Sigmoid colon (tissue), 7 donors: ENCODE measurements around the gene RBM42. TPM values are rescaled to one million over a fixed set of nuclear protein-coding genes. Genes with fewer than 3 reads are reported as not detected.
"Not testable (repeated sequence)": the region's sequence is repeated elsewhere in the genome, so short reads cannot be mapped to it uniquely, and the experiment has no call there.

ENCODE experiments used
- DNase-seq: peaks from one replicate; pipeline ENCODE4 v3.0.0-alpha.2; 2019
- H3K27ac ChIP-seq, 4 donors: fragments of 200-600 bp; sonication (generic); one replicate each; pipeline ENCODE4 v1.5.1; 2016 to 2019; ENCODE audit warnings: mild to moderate bottlenecking in 1 of 4
- H3K27me3 ChIP-seq, 3 donors: fragments of 200-600 bp; sonication (generic); one replicate each; pipeline ENCODE4 v1.5.1; 2019; ENCODE audit warnings: mild to moderate bottlenecking in 1 of 3
- H3K36me3 ChIP-seq, 4 donors: fragments of 200-600 bp; sonication (generic); one replicate each; pipeline ENCODE4 v1.5.1; 2016 to 2019
- H3K4me1 ChIP-seq, 4 donors: fragments of 200-600 bp; sonication (generic); one replicate each; pipeline ENCODE4 v1.5.1; 2017 to 2019
- H3K4me3 ChIP-seq, 4 donors: fragments of 200-600 bp; sonication (generic); one replicate each; pipeline ENCODE4 v1.5.1; 2017 to 2019; ENCODE audit warnings: mild to moderate bottlenecking in 2 of 4, moderate library complexity in 1 of 4
- H3K9me3 ChIP-seq, 4 donors: fragments of 200-600 bp in 3 of 4; sonication (generic) in 3 of 4; one replicate each; pipeline versions ENCODE4 v1.5.1 to v1.6.1; 2013 to 2019
- EP300 ChIP-seq, 4 donors: sonication (generic); formaldehyde crosslinking; IDR thresholded peaks; one replicate each; pipeline ENCODE4 v1.6.1; 2017; ENCODE audit warnings: antibody characterized with exemption in 4 of 4
- POLR2A ChIP-seq, 2 donors: fragments of 450-650 bp; IDR thresholded peaks; one replicate each; pipeline ENCODE4 v1.6.1; 2016; ENCODE audit warnings: antibody characterized with exemption in 2 of 2, mild to moderate bottlenecking in 2 of 2, moderate library complexity in 2 of 2
- POLR2AphosphoS5 ChIP-seq, 4 donors: sonication (generic); formaldehyde crosslinking; IDR thresholded peaks; one replicate each; pipeline ENCODE4 v1.6.1; 2017; ENCODE audit warnings: antibody characterized with exemption in 4 of 4
- WGBS, 2 donors: extraction: QIAGEN DNeasy Blood & Tissue Kit; methylation state at CpG; one replicate each; pipeline ENCODE4 v1.1.7; 2013; 5-methylcytosine and 5-hydroxymethylcytosine counted together
- intact Hi-C: fragments of 100-400 bp; cut with DNase I; formaldehyde crosslinking; loops from one replicate; pipeline ENCODE4 v1.15.1; 2023
- polyA plus RNA-seq, 3 donors: library from polyadenylated mRNA; stranded (reverse); fragments of 200-250 nt; gene quantifications; one replicate each; pipeline ENCODE4 v1.2.3, GENCODE V29; 2013
- total RNA-seq, 4 donors: library from RNA; depleted of rRNA; stranded (reverse); fragments of >200 nt; gene quantifications; one replicate each; pipeline ENCODE4 v1.1.0, GENCODE V29; 2016
- TF ChIP-seq, protein P1 (sequence below), 4 experiments: fragments of 450-650 bp in 3 of 4; fragments of 200-600 bp in 1 of 4; IDR thresholded peaks; one replicate each; pipeline ENCODE4 v1.5.1; 2016 to 2019; ENCODE audit warnings: antibody characterized with exemption in 4 of 4, mild to moderate bottlenecking in 3 of 4, moderate library complexity in 2 of 4
- donor health status: healthy with polysubstance abuse.
- donor health status: Bipolar disorder and iron deficiency.
- donor health status: healthy.

The RBM42 gene
- total and polyA plus RNA-seq, 7 donors, result 43.5 to 78.3 (median 55.1) TPM

DNA sequence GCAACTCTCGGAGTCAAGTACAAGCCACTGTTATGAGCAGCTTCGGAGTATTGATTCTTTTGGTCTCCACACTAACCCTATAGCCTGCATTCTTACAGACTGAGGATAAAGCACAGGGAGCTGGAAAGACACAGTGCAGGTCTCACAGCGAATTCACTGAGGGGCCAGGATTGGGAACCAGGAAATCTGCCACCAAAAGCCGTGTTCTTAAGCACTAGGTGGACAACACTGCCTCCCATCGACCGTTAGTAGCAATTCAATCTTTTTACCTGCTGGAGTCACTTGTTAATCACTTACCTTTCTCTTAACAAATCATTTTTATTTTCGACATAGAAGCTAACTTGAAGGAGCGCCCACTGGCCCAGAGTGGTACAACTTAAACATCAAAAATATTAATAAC, 36.6 kb upstream of the RBM42 start:
- no peak for DNase-seq
- H3K4me3 ChIP-seq, result no peak overlapping the region
- intact Hi-C loops, result no loop called here
- TF ChIP-seq, protein P1, sequence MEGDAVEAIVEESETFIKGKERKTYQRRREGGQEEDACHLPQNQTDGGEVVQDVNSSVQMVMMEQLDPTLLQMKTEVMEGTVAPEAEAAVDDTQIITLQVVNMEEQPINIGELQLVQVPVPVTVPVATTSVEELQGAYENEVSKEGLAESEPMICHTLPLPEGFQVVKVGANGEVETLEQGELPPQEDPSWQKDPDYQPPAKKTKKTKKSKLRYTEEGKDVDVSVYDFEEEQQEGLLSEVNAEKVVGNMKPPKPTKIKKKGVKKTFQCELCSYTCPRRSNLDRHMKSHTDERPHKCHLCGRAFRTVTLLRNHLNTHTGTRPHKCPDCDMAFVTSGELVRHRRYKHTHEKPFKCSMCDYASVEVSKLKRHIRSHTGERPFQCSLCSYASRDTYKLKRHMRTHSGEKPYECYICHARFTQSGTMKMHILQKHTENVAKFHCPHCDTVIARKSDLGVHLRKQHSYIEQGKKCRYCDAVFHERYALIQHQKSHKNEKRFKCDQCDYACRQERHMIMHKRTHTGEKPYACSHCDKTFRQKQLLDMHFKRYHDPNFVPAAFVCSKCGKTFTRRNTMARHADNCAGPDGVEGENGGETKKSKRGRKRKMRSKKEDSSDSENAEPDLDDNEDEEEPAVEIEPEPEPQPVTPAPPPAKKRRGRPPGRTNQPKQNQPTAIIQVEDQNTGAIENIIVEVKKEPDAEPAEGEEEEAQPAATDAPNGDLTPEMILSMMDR (IDR thresholded peaks at IDR 0.05), result peak in 2 of 4 experiments; percentile 7 to 12
- no peak for TF ChIP-seq POLR2A (IDR thresholded peaks at IDR 0.05)
- no peaks in the 10 kb centered on the region for H3K9me3 ChIP-seq
- 23 to 28% methylated on average over 8 of the region's 8 CpGs for WGBS, 2 donors
- H3K4me1 ChIP-seq, result no peaks in the 10 kb centered on the region
- no peak overlapping the region for H3K27ac ChIP-seq
- peaks cover 0 to 19% (median 0%) of the 10 kb centered on the region in 3 donors for H3K27me3 ChIP-seq
- H3K36me3 ChIP-seq, result no peaks in the 10 kb centered on the region

DNA sequence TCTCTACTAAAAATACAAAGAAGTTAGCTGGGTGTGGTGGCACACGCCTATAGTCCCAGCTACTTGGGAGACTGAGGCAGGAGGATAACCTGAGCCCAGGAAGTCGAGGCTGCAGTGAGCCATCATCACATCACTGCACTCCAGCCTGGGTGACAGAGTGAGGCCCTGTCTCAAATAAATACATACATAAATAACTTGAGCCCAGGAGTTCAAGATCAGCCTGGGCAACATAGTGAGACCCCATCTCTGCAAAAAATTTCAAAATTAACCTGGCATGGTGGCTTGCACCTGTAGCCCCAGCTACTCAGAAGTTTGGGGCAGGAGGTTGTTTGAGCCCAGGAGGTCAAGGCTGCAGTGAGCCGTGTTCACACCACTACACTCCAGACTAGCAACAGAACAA, 33.8 kb upstream of the RBM42 start:
- H3K27me3 ChIP-seq, result peaks cover 0 to 19% (median 0%) of the 10 kb centered on the region in 3 donors
- DNase-seq, H3K36me3 ChIP-seq, H3K4me3 ChIP-seq, H3K4me1 ChIP-seq, H3K9me3 ChIP-seq, intact Hi-C loops, H3K27ac ChIP-seq: not testable (repeated sequence)
- 77 to 88% methylated on average over 3 of the region's 3 CpGs for WGBS, 2 donors

DNA sequence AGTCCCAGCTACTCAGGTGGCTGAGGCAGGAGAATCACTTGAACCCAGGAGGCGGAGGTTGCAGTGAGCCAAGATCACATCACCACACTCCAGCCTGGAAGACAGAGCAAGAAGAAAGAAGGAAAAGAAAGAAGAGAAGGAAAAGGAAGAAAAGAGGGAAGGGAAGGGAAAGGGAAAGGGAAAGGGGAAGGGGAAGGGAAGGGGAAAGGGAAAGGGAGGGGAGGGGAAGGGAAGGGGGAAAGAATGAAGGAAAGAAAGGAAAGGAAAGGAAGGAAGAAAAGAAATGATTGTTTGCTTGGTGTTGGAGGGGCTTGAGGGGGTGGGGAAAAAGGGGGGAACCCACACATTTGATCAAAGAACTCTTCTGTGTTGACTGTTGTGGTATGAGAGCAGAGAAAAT, 32.9 kb upstream of the RBM42 start:
- Histone ChIP-seq H3K27ac (no peak overlapping the region), H3K4me1 (no peaks in the 10 kb centered on the region), H3K4me3 (no peak overlapping the region), H3K36me3 (no peaks in the 10 kb centered on the region), H3K9me3 (no peaks in the 10 kb centered on the region), H3K27me3 (peaks cover 0 to 19% (median 0%) of the 10 kb centered on the region in 3 donors)
- TF ChIP-seq, protein P1 (IDR thresholded peaks at IDR 0.05), result no peak
- TF ChIP-seq EP300 (IDR thresholded peaks at IDR 0.05), result no peak
- TF ChIP-seq POLR2AphosphoS5 (IDR thresholded peaks at IDR 0.05), result no peak
- no peak for TF ChIP-seq POLR2A (IDR thresholded peaks at IDR 0.05)
- DNase-seq, result no peak
- 92 to 97% methylated on average over 1 of the region's 1 CpG for WGBS, 2 donors
- intact Hi-C loops, result no loop called here

DNA sequence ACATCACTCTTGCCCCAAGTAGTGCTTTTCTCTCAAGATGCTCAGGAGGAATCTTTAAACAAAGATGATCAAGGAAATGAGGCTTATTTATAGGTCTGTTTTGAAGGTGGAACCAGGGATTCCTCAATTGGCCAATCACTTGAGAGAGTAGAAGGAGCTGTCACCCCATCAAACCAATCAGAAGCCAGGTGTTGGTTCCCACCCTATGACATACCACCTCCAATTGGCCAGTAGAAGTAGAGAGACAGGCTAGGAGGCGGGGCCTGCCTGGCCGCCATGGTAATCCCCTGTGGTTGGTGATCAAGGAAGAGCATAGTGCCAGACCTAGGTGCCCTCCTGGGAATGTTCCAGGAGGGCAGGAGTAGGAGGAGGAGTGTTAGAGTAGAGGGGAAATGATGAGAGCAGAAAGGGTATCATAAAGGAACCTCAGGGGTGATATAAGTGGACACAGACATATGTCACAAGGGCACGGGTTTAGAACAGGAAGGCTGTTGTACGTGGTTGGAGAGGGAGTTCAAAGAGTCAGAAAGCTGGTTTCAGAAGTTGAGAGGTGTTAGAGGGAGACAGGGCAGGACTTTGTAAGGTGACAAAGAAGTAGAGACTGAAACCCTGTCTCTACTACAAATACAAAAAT, 32.4 kb upstream of the RBM42 start:
- no peak overlapping the region for H3K4me3 ChIP-seq
- H3K9me3 ChIP-seq, result no peaks in the 10 kb centered on the region
- H3K36me3 ChIP-seq, result no peaks in the 10 kb centered on the region
- no peak for DNase-seq
- intact Hi-C loops, result no loop called here
- peaks cover 0 to 19% (median 0%) of the 10 kb centered on the region in 3 donors for H3K27me3 ChIP-seq
- no peaks in the 10 kb centered on the region for H3K4me1 ChIP-seq
- WGBS, 2 donors, result 65 to 73% methylated on average over 4 of the region's 4 CpGs
- no peak overlapping the region for H3K27ac ChIP-seq
- no peak for TF ChIP-seq POLR2A (IDR thresholded peaks at IDR 0.05)
- TF ChIP-seq EP300 (IDR thresholded peaks at IDR 0.05), result no peak
- TF ChIP-seq POLR2AphosphoS5 (IDR thresholded peaks at IDR 0.05), result no peak
- TF ChIP-seq, protein P1 (IDR thresholded peaks at IDR 0.05), result no peak

DNA sequence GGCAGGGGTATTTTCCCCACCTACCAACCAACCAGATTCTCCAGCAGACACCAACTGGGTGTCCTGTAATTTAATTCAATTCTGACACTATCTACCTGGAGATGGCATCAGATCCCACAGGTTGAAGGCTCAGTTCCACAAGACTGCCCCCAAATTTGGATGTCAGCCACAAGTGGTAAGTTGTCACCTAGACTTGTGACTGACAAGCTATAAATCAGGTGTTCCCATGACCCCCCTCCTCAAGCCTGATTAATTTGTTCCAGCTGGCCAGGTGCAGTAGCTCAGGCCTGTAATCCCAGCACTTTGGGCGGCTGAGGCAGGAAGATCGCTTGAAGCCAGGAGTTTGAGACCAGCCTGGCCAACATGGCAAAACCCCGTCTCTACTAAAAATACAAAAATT, 26.9 kb upstream of the RBM42 start:
- H3K27ac ChIP-seq, result no peak overlapping the region
- H3K4me1 ChIP-seq, result no peaks in the 10 kb centered on the region
- intact Hi-C loops, result no loop called here
- TF ChIP-seq, protein P1 (IDR thresholded peaks at IDR 0.05), result no peak
- TF ChIP-seq POLR2AphosphoS5 (IDR thresholded peaks at IDR 0.05) (no peak), EP300 (IDR thresholded peaks at IDR 0.05) (no peak), POLR2A (IDR thresholded peaks at IDR 0.05) (no peak)
- 91 to 93% methylated on average over 3 of the region's 3 CpGs for WGBS, 2 donors
- no peak for DNase-seq
- no peaks in the 10 kb centered on the region for H3K27me3 ChIP-seq
- no peaks in the 10 kb centered on the region for H3K36me3 ChIP-seq
- no peaks in the 10 kb centered on the region for H3K9me3 ChIP-seq
- H3K4me3 ChIP-seq, result no peak overlapping the region

DNA sequence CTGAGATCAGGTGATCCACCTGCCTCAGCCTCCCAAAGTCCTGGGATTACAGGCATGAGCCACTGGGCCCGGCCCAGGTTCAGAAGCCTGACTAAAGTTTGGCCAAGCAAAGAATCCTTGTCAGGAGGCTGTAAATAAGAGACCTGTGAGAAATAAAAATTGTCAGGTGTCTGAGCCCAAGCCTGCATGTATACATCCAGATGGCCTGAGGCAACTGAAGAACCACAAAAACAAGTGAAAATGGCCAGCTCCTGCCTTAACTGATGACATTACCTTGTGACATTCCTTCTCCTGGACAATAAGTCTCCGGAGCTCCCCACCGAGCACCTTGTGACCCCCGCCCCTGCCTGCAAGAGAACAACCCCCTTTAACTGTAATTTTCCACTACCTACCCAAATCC, 24.4 kb upstream of the RBM42 start:
- WGBS, 2 donors, result 84 to 88% methylated on average over 4 of the region's 4 CpGs
- intact Hi-C loops, DNase-seq: not testable (repeated sequence)

DNA sequence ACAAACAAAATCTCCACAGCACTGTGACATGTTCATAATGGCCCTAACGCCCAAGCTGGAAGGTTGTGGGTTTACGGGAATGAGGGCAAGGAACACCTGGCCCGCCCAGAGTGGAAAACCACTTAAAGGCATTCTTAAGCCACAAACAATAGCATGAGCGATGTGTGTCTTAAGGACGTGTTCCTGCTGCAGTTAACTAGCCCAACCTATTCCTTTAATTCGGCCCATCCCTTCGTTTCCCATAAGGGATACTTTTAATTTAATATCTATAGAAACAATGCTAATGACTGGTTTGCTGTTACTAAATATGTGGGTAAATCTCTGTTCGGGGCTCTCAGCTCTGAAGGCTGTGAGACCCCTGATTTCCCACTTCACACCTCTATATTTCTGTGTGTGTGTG, 21.7 kb upstream of the RBM42 start:
- H3K4me1 ChIP-seq, H3K36me3 ChIP-seq, H3K9me3 ChIP-seq, H3K27me3 ChIP-seq, H3K4me3 ChIP-seq, DNase-seq, H3K27ac ChIP-seq, intact Hi-C loops: not testable (repeated sequence)
- WGBS, 2 donors, result 90 to 92% methylated on average over 8 of the region's 8 CpGs

More for the DNA sequence above, 24.4 kb upstream of the RBM42 start:
- H3K4me1 ChIP-seq, H3K4me3 ChIP-seq, H3K36me3 ChIP-seq, H3K27me3 ChIP-seq, H3K9me3 ChIP-seq, H3K27ac ChIP-seq: not testable (repeated sequence)
